SK-N-SH (cell line): ENCODE data around the gene KCNK4. TPM values are rescaled to one million over a fixed set of nuclear protein-coding genes. Genes with fewer than 3 reads are reported as not detected.

Experiments used
- CTCF ChIA-PET: fragments of 300-600, 350-600 bp; formaldehyde crosslinking; extraction: SDS; loops from one replicate; lab custom pipeline; 2021; lab: Yijun Ruan, JAX
- POLR2A ChIA-PET: fragments of 350-600 bp; sonication (Branson Sonifier 250); formaldehyde crosslinking; extraction: SDS; loops from one replicate; lab custom pipeline; 2020; ENCODE audit warnings: antibody characterized with exemption, inconsistent platforms; lab: Yijun Ruan, JAX
- DNase-seq: peaks from one replicate; pipeline ENCODE4 v3.0.0; 2012
- H2AFZ ChIP-seq: fragments of 200-600 bp; sonication (generic); 2 replicates; pipeline ENCODE4 v1.8.1; 2016; ENCODE audit warnings: antibody characterized with exemption, mild to moderate bottlenecking, low read depth
- H3F3A ChIP-seq: fragments of 200-600 bp; sonication (generic); replicated peaks from 2 replicates; pipeline ENCODE3; 2016; ENCODE audit warnings: antibody characterized with exemption, mild to moderate bottlenecking; ENCODE audit not compliant: insufficient read depth
- H3K27ac ChIP-seq, 2 experiments: fragments of 200-500 bp in 1 of 2; fragments of 200-600 bp in 1 of 2; sonication (Bioruptor generic) in 1 of 2; sonication (generic), shearing (Covaris generic) in 1 of 2; 2 replicates each; pipeline versions ENCODE4 v1.5.1 to v1.6.1; 2014 to 2016; ENCODE audit warnings: low read depth in 2 of 2, inconsistent platforms in 1 of 2, low read length in 1 of 2, mild to moderate bottlenecking in 1 of 2, mixed read lengths in 1 of 2
- H3K27me3 ChIP-seq: fragments of 200-600 bp; sonication (generic), shearing (Covaris generic); 2 replicates; pipeline ENCODE4 v1.6.1; 2016; ENCODE audit warnings: mixed run types; ENCODE audit not compliant: insufficient read depth
- H3K36me3 ChIP-seq, 2 experiments: fragments of 200-500 bp in 1 of 2; fragments of 200-600 bp in 1 of 2; sonication (Bioruptor generic) in 1 of 2; sonication (generic) in 1 of 2; replicated peaks in 1 of 2; 2 replicates each; pipeline versions ENCODE3 to v1.5.1; 2014 to 2016; ENCODE audit warnings: low read length in 1 of 2, mild to moderate bottlenecking in 1 of 2; ENCODE audit not compliant: insufficient read depth in 2 of 2, control insufficient read depth in 1 of 2
- H3K4me1 ChIP-seq, 2 experiments: fragments of 200-500 bp in 1 of 2; fragments of 200-600 bp in 1 of 2; sonication (Bioruptor generic) in 1 of 2; sonication (generic), shearing (Covaris generic) in 1 of 2; 2 replicates each; pipeline versions ENCODE4 v1.5.1 to v1.6.1; 2014 to 2016; ENCODE audit warnings: low read depth in 1 of 2, low read length in 1 of 2, mixed run types in 1 of 2; ENCODE audit not compliant: insufficient read depth in 2 of 2, control insufficient read depth in 1 of 2
- H3K4me2 ChIP-seq: fragments of 200-600 bp; sonication (generic), shearing (Covaris generic); 2 replicates; pipeline ENCODE4 v1.6.1; 2017; ENCODE audit warnings: mixed run types
- H3K4me3 ChIP-seq, 2 experiments: fragments of 200-500 bp in 1 of 2; fragments of 200-600 bp in 1 of 2; sonication (Bioruptor generic) in 1 of 2; sonication (generic), shearing (Covaris generic) in 1 of 2; 2 replicates each; pipeline versions ENCODE4 v1.5.1 to v1.8.1; 2014 to 2016; ENCODE audit warnings: low read depth in 2 of 2, inconsistent platforms in 1 of 2, low read length in 1 of 2, mild to moderate bottlenecking in 1 of 2, mixed read lengths in 1 of 2, moderate library complexity in 1 of 2
- H3K79me2 ChIP-seq: fragments of 200-600 bp; sonication (generic); 2 replicates; pipeline ENCODE4 v1.8.1; 2017; ENCODE audit warnings: mild to moderate bottlenecking; ENCODE audit not compliant: insufficient read depth
- H3K9ac ChIP-seq: fragments of 200-600 bp; sonication (generic); 2 replicates; pipeline ENCODE4 v1.6.1; 2017; ENCODE audit warnings: mixed run types
- H3K9me2 ChIP-seq: fragments of 200-600 bp; sonication (generic); 2 replicates; pipeline ENCODE4 v1.6.1; 2017; ENCODE audit warnings: mixed run types
- H3K9me3 ChIP-seq: fragments of 200-600 bp; sonication (generic); 2 replicates; pipeline ENCODE4 v1.6.1; 2017; ENCODE audit warnings: mixed run types, mild to moderate bottlenecking, moderate library complexity
- H4K20me1 ChIP-seq: fragments of 200-600 bp; sonication (generic); 2 replicates; pipeline ENCODE4 v1.6.1; 2017; ENCODE audit warnings: mild to moderate bottlenecking, mixed run types; ENCODE audit not compliant: insufficient read depth
- CTCF ChIP-seq: fragments of 200-600 bp; sonication (generic); IDR thresholded peaks from 2 replicates; pipeline ENCODE4 v1.6.1; 2017; ENCODE audit warnings: antibody characterized with exemption, mild to moderate bottlenecking, moderate library complexity
- EZH2phosphoT487 ChIP-seq: fragments of 200-600 bp; sonication (generic); IDR thresholded peaks from 2 replicates; pipeline ENCODE4 v1.6.1; 2017; ENCODE audit warnings: low read depth, mixed run types, mild to moderate bottlenecking, antibody characterized with exemption, moderate library complexity, borderline replicate concordance
- GATA2 ChIP-seq: sonication (generic); formaldehyde crosslinking; IDR thresholded peaks from 2 replicates; pipeline ENCODE4 v1.5.0; 2020; ENCODE audit warnings: mild to moderate bottlenecking, missing genetic modification reagents
- IRF3 ChIP-seq: fragments of 150-350 bp; IDR thresholded peaks from 2 replicates; pipeline ENCODE4 v1.6.1; 2016; ENCODE audit warnings: mild to moderate bottlenecking, low read depth, low read length
- MAX ChIP-seq: IDR thresholded peaks from 2 replicates; pipeline ENCODE4 v1.4.0; 2012; ENCODE audit warnings: low read depth
- MEF2A ChIP-seq: IDR thresholded peaks from 2 replicates; pipeline ENCODE4 v1.4.0; 2012; ENCODE audit warnings: low read depth, borderline replicate concordance
- MXI1 ChIP-seq: IDR thresholded peaks from 2 replicates; pipeline ENCODE4 v1.6.1; 2012; ENCODE audit warnings: mild to moderate bottlenecking, low read depth, low read length, improper control_type of control experiment
- NRF1 ChIP-seq: IDR thresholded peaks from 2 replicates; pipeline ENCODE4 v1.6.1; 2012; ENCODE audit warnings: low read depth, mild to moderate bottlenecking, low read length
- REST ChIP-seq: IDR thresholded peaks from 2 replicates; pipeline ENCODE4 v1.6.1; 2012; ENCODE audit warnings: mild to moderate bottlenecking, low read depth, low read length, moderate library complexity
- RXRA ChIP-seq: IDR thresholded peaks from 2 replicates; pipeline ENCODE4 v1.4.0; 2012; ENCODE audit warnings: low read depth, mild to moderate bottlenecking, borderline replicate concordance
- SMC3 ChIP-seq: IDR thresholded peaks from 2 replicates; pipeline ENCODE4 v1.6.1; 2012; ENCODE audit warnings: low read depth, low read length, improper control_type of control experiment
- WGBS: methylation state at CpG from one replicate; pipeline ENCODE4 v1.1.6; 2017; ENCODE audit warnings: low lambda C conversion rate; 5-methylcytosine and 5-hydroxymethylcytosine counted together
- polyA plus RNA-seq, 3 experiments: library from polyadenylated mRNA; depleted of rRNA; stranded (reverse); fragments of >200 nt; gene quantifications; 2 replicates each; pipeline ENCODE4 v1.2.3, GENCODE V29; 2012

The KCNK4 gene
- polyA plus RNA-seq, 1 of the 3 experiments (the other 2 are of a cell fraction), result 0.16 TPM

GRCh38 chr11:64334764-64335735 is 43.9 kb downstream of the KCNK4 start (continued):
- TF ChIP-seq GATA2 (no peak), REST (no peak), MEF2A (no peak), CTCF (no peak), MAX (peak; percentile 51)

GRCh38 chr11:64337538-64338249 is 46.6 kb downstream of the KCNK4 start:
- no peak for DNase-seq
- WGBS, result 58% methylated on average over 8 of the region's 8 CpGs
- peaks cover 5% of the 10 kb centered on the region for H3F3A ChIP-seq
- ChIA-PET CTCF (interaction anchor here (0.7 to 1.4 kb wide), 3 partner anchors 15 to 34 kb away, joined by 3 read pairs; no protein-coding TSS in a partner anchor), POLR2A (no interaction called here)
- no peak overlapping the region for H3K9ac ChIP-seq
- H3K9me3 ChIP-seq, result no peaks in the 10 kb centered on the region
- H3K4me2 ChIP-seq, result no peak overlapping the region
- TF ChIP-seq MXI1 (no peak), IRF3 (no peak), EZH2phosphoT487 (no peak), CTCF (no peak), MAX (no peak), NRF1 (no peak), SMC3 (no peak), REST (no peak), RXRA (no peak)
- no peaks in the 10 kb centered on the region for H4K20me1 ChIP-seq
- H3K27me3 ChIP-seq, result no peaks in the 10 kb centered on the region
- no peaks in the 10 kb centered on the region for H3K79me2 ChIP-seq
- H2AFZ ChIP-seq, result no peak overlapping the region
- H3K36me3 ChIP-seq, result no peaks in the 10 kb centered on the region
- peaks cover 0 to 4% of the 10 kb centered on the region in 2 experiments; a peak in 1 of 4 replicates for H3K4me1 ChIP-seq
- H3K27ac ChIP-seq, result no peak overlapping the region
- H3K4me3 ChIP-seq, result no peak overlapping the region
- H3K9me2 ChIP-seq, result no peaks in the 10 kb centered on the region
